ENCODE data around the gene HOXA11.

The HOXA11 gene

GRCh38 chr7:27147199-27148030 is 37.6 kb downstream of the HOXA11 start, which contains the start of gene HOXA6:
Gene HOXA6 (minus strand): TSS chr7:27147774. CDS start chr7:27147749, 25 bp downstream.
- no peak for DNase-seq (ENCODE audit: low read depth)

GRCh38 chr7:27146491-27147198 is 38.4 kb downstream of the HOXA11 start:
- no peak for DNase-seq (ENCODE audit: low read depth)

DNA sequence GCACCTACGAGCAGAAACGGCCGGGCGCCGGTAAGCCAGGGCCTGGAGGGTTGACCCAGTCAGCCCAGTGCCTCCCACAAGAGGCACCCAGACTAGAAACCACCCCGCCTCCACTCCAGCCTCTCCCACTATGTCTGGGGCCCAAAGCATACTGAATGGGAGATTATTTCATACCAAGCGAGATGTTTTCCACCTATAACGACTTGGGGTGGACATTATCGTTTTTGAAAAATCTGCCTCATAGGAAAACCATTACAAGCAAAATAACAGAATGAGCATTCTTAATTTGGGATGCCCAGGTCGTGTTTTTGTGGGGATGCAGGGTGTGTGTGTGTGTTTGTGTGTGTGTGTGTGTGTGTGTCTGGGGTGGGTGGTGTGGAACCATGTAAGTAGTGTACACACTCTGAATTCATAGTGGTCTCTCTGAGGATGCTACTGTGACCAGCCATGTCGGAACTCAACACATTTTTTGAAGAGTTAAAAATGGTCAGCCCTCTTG is 39.1 kb downstream of the HOXA11 start:
- DNase-seq (ENCODE audit: low read depth), result no peak

DNA sequence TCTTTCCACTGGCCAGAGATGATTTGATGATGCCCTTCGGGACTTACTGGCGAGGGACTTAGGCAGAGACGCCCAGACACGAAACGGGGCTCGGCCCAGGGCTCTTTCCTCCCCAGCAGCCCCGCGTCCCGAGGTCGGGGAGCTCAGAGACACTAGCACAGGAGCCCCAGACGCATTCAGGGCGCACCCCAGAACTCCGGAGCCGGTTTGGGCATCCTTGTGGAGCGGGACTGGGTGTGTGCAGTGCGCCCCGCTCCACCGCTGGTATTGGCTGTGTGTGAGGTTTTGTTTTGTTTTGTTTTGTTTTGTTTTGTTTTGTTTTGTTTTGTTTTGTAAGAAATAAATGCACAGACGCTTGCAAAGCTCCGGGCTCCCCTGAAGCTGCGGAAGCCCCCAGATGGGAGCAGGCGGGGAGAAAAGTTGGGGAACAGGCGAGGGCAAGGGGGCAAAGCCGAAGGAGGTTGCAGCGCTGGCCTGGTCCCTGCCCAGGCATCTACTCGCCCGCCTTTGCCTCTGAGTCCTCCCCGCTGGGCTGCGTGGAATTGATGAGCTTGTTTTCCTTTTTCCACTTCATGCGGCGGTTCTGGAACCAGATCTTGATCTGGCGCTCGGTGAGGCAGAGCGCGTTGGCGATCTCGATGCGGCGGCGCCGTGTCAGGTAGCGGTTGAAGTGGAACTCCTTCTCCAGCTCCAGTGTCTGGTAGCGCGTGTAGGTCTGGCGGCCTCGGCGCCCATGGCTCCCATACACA is 39.7 kb downstream of the HOXA11 start:
- DNase-seq (ENCODE audit: low read depth), result no peak

DNA sequence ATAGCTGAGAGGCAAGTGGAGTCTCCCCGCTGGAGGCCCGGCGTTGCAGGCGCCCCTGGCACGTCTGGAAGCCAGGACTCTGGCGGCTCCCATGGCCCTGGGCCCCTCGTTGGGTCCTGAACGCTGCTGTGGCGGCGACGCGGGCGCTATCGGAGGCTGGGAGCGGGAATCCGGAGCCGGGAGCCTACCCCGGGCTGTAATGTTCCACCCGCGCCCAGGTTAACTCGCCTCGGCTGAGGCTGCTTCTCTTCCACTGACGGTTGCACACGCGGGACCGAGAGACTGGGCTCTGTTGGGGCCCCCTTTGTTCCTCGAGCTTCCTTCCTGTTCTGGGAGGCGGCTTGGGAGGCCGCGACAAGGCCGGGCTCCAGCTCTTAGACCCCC is 40.3 kb downstream of the HOXA11 start:
- no peak for DNase-seq (ENCODE audit: low read depth)

DNA sequence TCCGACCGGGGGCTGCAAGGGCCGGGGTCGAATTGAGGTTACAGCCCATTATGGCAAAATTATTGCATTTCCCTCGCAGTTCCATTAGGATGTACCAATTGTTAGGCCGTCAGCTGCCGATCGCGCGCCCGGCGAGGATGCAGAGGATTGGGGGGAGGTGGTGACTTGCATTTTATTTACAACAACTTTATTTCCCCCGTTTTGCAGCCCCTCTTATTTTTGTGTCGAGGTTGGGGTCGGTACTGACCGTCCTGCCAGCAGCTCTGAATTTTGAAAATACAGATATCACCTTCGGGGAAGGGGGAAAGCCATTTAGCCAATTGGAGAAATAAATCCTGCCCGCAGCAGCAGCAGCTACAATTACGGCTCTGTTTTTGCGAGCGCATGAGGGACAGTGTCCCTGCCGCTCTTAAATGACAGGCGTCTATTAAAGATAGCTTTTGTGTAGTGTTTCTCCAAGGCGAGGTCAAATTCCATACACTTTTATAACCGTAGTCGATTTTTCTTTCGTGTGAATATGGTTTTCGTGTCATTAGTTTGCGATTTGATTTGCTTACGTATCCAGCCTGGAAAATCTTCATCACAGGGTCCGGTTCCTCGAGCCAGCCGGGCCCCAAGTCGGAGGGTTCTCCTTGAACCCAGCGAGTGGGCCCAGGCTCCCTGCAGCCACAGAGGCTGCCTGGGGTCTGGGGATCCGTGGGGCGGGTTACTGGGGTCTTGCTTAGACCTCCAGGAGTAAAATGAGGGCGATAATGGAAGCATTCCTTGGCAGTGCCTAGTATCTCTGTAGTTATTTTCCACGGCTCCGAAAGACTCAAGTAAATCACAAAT is 40.9 kb downstream of the HOXA11 start:
- DNase-seq (ENCODE audit: low read depth), result no peak

DNA sequence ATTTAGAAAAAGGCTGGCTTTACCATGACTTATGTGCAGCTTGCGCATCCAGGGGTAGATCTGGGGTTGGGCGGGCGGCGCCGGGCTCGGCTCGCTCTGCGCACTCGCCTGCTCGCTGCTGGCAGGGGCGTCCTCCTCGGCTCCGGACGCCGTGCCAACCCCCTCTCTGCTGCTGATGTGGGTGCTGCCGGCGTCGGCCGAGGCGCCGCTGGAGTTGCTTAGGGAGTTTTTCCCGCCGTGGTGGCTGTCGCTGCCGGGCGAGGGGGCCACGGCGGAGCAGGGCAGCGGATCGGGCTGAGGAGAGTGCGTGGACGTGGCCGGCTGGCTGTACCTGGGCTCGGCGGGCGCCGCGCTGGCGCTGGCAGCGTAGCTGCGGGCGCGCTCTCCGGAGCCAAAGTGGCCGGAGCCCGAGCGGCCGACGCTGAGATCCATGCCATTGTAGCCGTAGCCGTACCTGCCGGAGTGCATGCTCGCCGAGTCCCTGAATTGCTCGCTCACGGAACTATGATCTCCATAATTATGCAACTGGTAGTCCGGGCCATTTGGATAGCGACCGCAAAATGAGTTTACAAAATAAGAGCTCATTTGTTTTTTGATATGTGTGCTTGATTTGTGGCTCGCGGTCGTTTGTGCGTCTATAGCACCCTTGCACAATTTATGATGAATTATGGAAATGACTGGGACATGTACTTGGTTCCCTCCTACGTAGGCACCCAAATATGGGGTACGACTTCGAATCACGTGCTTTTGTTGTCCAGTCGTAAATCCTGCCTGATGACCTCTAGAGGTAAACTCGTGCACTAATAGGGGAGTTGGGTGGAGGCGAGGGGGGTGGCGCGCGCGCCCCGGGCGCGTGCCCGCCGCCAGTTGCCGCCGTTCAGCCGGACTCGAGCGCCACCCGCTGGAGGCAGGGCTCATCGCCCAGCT is 41.7 kb downstream of the HOXA11 start, which contains the start of gene HOXA5:
Gene HOXA5 (minus strand): TSS at position 659 of the 927 bp plus-strand sequence. CDS start 74 bp downstream, at position 585.
- no peak for DNase-seq (ENCODE audit: low read depth)

DNA sequence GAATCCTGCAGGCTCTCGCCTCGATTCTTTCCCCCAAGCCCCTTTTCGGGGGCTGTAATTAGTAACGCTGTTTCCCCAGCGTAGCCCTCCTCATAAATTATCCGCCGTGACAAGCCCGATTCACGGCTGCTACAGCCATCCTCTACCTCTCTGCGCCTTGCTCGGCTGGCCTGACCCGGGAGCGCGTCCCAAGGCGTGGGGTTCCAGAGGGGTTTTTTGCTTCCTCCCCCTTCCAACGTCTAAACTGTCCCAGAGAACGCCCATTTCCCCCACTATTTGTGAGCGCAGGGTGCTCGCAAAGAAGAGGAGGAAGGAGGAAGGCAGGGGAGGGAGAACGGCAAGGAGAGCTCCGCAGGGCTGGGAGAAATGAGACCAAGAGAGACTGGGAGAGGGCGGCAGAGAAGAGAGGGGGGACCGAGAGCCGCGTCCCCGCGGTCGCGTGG is 42.4 kb downstream of the HOXA11 start:
- DNase-seq (ENCODE audit: low read depth), result no peak

GRCh38 chr7:27141923-27142579 is 43.0 kb downstream of the HOXA11 start:
- DNase-seq (ENCODE audit: low read depth), result no peak

DNA sequence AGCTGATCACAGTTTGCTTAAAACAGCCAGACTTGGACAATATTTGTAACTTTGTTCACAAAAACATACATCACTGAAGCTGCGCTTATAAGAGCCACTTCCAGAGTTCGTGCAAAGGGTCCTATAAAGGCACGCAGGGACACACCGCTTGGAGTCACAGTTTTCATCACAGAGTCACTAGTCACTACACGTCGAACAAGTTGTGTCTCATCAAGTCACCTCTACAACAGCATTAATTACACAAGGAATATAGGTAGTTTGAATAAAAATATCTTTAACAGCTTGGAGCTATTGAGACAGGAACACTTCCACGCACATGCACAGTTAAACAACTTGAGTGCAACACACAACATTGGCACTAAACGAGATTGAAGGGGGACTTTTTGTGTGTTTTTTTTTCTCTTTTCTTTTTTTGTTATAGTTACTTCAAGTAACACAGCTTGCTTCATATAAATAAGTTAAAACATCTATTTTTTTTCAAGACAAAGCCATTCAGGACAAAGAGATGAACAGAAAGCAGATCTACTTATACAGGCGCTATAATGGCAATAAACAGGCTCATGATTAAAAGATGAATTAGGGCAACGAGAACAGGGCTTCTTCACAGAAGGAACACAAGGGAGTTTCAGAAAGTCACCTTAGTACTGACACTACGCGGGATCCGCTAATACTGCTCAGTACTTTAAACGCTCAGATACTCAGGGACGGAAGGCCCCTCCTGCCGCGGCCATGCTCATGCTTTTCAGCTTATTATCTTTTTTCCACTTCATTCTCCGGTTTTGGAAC is 43.7 kb downstream of the HOXA11 start:
- no peak for DNase-seq (ENCODE audit: low read depth)

GRCh38 chr7:27140126-27140857 is 44.7 kb downstream of the HOXA11 start:
- DNase-seq (ENCODE audit: low read depth), result no peak

GRCh38 chr7:27139334-27140125 is 45.5 kb downstream of the HOXA11 start:
- no peak for DNase-seq (ENCODE audit: low read depth)

- DNase-seq (ENCODE audit: low read depth), result no peak
Measured at GRCh38 chr7:27138985-27139333, 46.1 kb downstream of the HOXA11 start.

- no peak for DNase-seq (ENCODE audit: low read depth)
Measured at GRCh38 chr7:27138472-27138871, 46.6 kb downstream of the HOXA11 start.

DNA sequence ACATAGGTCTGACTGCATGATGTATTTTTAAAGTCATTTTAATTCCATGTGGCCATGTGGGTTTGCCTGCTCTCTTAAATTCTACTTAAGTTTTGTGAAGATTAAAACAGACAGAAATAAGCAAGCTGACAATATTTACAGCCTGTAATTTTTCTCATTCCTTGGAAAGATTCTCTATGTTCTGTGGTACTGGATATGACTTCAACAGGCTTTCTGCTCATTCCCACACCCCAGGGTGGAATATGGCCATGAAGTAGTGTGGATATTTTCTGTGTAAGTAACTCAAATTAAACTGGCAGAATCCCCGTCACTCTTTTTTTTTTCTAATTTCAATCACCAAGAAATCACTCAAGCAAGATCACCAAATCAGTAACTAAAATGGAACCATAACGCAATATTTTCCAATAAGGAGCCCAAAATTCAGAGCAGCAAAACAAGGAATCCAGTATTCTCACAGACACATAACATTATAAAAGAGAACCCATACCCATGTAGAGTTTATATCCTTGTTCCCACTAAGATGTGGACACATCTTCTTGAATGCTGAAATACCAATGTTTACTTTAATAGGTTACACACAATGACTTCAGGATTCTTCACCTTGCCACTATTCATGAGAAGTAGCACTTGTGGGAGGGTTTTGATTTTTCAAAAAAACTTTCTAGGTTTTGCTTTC is 47.3 kb downstream of the HOXA11 start:
- no peak for DNase-seq (ENCODE audit: low read depth)

- no peak for DNase-seq (ENCODE audit: low read depth)
Measured at GRCh38 chr7:27134392-27134791, 50.6 kb downstream of the HOXA11 start.
